Renal cortical epithelial cell (primary cell): ENCODE results near the gene TECRL. TPM values are rescaled to one million over a fixed set of nuclear protein-coding genes. Genes with fewer than 3 reads are reported as not detected.

Experiments used
- DNase-seq: peaks from one replicate; pipeline ENCODE4 v3.0.0-alpha.2; 2011; ENCODE audit warnings: low read depth
- total RNA-seq: library from RNA; depleted of rRNA; stranded (reverse); fragments of >200 nt; gene quantifications from 2 replicates; pipeline ENCODE4 v1.2.3, GENCODE V29; 2014

The TECRL gene, protein sequence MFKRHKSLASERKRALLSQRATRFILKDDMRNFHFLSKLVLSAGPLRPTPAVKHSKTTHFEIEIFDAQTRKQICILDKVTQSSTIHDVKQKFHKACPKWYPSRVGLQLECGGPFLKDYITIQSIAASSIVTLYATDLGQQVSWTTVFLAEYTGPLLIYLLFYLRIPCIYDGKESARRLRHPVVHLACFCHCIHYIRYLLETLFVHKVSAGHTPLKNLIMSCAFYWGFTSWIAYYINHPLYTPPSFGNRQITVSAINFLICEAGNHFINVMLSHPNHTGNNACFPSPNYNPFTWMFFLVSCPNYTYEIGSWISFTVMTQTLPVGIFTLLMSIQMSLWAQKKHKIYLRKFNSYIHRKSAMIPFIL
- total RNA-seq: not detected in 2 replicates

GRCh38 chr4:64409300-64409699 is at the start of gene TECRL:
Gene TECRL, minus strand, starts transcription at chr4:64409450. Its CDS starts 99 bp downstream, at chr4:64409351.
- DNase-seq: no peak

- DNase-seq: no peak
These were observed 23.4 kb upstream of the TECRL start for GRCh38 chr4:64432674-64433073.

DNA sequence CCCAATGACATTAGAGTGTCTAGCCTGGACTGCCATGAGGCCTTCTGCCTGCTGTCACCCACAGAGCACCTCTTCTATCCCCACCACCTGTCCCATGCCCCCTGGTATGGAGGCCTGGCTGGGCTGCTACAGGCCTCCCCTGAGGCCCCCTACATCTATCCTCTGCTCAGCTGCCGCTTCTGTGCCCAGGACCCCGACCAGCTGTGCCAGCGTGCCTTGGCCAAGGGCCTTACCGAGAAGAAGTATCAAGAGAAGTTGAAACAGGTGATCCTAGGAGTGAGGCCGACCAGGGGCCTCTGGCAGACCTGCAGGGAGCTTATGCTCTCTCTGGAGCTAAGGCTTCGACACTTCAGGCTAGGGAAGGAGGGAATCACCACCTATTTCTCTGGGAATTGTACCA is 21.7 kb upstream of the TECRL start:
- DNase-seq: no peak

DNA sequence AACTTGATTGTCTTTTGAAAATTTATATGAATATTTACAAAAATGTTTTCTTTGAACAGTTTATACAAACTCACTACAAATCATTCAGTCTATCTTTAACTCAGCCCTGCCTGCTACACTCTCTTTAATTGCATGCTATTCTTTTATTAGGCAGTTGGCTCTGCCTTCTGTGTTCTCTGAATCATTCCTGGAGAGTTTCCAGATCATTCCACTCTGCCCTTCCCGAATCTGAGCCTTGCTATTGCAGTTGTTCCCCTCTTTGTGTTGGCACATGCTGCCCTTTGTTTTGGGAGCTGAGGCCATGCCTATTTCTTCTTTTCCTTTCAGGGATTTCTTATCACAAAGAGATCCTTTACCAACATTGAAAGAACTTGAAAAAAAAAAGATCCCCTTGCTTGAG is 8.7 kb upstream of the TECRL start:
- peak; percentile 38 for DNase-seq

DNA sequence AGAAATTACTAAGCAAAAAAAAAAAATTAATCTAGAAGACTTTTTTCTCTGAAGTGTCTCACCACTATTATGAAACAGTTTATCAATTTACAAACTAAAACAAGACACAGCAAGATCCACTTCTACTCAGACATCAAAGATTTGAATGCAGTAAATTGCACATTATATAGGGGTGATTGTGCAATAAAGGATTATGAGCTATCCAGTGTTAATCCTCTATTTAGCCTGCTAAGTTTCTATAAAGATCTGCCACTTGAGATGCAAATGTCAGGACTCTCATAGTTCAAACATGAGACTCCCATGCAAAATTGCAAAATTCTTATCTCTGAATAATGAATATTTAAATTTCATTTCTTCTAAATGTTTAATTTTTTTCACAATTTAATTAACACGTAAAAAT is 2.2 kb downstream of the TECRL start:
- DNase-seq: no peak

DNA sequence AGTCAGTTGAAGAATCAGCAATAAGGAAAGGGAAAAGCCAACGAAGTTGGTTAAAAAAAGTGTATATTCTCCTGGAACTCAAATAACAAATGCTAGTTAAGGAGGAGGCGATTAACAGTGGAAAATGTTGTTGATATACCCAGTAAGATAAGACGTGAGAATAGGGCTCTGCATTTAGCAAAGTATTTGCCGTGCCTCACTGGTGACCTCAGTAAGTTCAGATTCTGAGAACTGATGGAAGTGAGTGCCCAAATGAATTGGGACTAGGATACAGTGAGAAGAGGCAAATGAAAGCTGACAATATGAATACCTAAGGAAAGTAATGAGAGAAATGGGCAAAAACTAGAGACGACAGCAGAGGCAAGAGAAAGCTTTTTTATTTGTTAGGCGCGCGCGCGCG is 3.5 kb downstream of the TECRL start:
- DNase-seq: no peak

DNA sequence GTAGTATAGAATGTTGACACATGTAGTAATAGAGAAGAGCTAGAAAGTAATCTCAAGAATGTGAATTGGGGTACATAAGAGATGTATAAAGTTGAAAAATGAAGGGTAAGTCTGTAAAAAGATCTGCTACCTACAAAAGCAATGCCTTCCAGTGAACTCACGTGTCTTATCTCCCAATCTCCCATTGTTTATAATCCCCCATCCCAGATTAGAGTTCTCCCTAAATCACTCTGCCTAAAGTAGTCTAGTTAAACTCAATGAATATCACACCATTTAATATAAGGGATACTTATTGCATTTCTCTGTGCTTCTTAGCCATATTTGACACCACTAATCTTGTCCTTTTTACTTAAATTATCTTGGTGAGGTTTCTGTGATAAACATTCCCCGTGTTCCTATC is 6.6 kb downstream of the TECRL start:
- no peak for DNase-seq

- DNase-seq: no peak
These were observed 9.7 kb downstream of the TECRL start for GRCh38 chr4:64399313-64400109.

DNA sequence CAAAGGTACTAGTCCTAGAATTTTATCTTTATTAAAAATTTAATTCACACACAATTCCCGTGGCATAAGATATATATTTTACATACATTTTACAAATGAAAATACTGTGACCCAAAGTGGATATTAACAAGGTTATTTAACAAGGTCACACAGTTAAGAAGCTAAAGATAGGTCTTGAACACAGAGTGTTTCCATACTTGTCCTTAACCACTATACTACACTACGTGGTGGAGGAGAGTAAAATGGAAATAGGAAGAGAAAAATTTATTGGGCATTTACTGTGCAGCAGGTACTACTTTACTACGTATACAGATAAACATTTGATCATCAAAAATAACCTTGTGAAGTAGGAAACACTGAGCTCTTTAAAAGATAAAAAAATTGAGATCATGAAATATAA is 14.8 kb downstream of the TECRL start:
- no peak for DNase-seq

- no peak for DNase-seq
These were observed 21.0 kb downstream of the TECRL start for GRCh38 chr4:64388252-64388651.

- no peak for DNase-seq
These were observed 24.0 kb downstream of the TECRL start for GRCh38 chr4:64385220-64385619.

GRCh38 chr4:64384237-64385203 is 24.7 kb downstream of the TECRL start:
- DNase-seq: no peak

- no peak for DNase-seq
These were observed 40.5 kb downstream of the TECRL start for GRCh38 chr4:64368741-64369140.

GRCh38 chr4:64361399-64361740 is 47.9 kb downstream of the TECRL start:
- no peak for DNase-seq

DNA sequence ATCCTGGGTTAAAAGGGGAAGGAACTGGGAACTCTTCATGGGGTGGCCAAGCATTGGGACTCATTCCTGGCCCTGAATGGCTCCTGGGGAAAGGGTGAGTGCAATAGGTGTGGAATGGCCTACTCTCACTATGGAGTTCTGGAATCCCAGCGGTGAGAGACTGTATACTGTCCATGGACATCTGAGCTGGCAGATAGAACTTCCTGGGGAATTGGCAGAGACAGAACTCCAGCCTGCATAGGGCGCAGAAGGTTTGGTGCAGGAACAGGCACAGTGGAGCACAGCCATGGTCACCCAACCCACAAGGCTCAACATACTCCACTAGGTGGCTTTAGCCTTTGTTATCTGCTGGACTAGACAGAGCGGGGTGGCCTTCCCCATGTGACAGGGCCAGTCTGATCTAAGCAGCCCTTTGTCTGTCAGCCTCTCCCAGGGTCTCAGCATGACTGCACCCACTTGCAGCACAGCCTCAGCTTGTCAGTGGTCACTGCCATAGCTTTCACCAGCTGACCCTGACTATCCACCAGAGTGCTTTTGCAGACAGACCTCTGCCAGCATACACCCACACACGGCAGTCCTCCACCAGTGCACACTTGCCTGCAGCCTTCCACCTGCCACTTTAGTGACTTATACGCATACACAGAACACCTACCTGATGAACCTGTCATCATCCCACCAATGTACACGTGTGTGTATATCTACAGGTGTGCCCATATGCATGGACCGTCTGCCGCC is 48.4 kb downstream of the TECRL start:
- no peak for DNase-seq

DNA sequence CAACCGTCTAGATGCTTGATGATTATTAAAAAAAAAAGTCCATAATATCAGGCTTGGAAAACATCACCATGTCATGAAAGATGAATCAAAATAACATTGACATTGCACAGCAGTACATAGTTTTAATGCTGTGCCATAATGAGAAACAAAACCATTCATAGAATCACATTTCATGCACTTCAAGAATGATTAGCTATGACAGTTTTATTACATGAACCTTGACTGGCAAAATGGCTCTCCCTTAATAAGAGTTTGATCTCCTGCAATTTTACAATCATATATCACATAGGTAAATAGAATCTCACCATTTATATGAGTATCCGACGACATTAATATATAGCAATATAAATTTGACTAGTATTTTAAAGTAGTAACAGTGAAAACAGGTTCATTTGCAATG is 49.8 kb downstream of the TECRL start:
- DNase-seq: no peak

DNA sequence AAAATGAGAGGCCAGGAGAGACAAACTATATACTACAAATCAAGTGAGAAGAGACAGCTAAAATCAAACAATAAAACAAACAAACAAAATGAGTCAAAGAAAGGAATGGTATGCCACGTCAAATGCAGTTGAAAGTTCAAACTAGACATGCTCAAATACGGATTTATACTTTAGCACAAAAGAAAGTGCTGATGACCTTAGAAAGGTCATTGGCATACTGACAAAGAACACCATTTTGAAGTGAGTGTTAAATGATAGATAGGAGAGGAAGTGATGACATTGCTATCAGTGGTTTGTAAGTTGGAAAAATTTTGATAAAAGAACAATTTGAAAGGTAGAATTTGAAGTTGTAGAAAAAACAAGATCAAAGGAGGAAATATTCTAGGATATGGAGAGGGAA is 55.3 kb downstream of the TECRL start:
- no peak for DNase-seq

GRCh38 chr4:64341711-64342110 is 67.5 kb downstream of the TECRL start:
- DNase-seq: no peak

GRCh38 chr4:64340218-64341110 is 68.8 kb downstream of the TECRL start:
- DNase-seq: no peak

DNA sequence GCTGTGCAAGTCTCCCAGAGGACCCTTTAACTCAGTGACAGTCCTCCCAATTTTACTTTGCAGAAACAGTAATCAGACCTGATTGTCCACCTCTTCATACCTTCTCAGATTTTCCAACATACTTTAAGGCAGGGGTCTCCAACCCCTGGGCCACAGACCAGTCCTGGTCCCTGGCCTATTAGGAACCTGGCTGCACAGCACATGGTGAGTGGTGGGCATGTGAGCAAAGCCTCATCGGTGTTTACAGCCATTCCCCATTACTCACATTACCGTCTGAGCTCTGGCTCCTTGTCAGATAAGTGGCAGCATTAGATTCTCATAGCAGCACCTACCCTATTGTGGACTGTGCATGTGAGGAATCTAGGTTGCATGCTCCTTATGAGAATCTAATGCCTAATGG is 74.3 kb downstream of the TECRL start:
- no peak for DNase-seq
